Measurements from ENCODE around the gene XPR1. TPM values are rescaled to one million over a fixed set of nuclear protein-coding genes. Genes with fewer than 3 reads are reported as not detected.

The XPR1 gene
- total RNA-seq, 1 donor from 2014 or later: 62.1 TPM

DNA sequence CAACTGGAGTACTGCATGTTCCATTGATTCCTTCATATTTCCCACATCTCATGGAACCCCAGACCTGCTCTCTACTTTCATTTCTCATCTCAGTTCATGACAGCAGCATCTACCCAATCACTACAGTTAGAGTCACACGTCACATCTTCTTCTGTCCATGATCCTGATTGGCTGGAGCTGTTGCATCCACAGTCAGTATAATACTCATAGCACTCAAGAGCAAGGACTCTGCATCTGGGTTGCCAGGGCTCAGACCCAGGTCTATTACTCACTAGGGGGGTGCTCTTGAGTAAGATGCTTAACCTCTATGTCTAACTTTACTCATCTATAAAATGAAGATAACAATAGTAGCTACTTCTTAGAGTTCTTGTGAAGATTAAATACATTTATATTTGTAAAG, 4.4 kb upstream of the XPR1 start:
- H3K4me3 Mint-ChIP-seq (ENCODE audit: unreplicated experiment): no peak overlapping the region
- H3K27ac Mint-ChIP-seq (ENCODE audit: unreplicated experiment): no peak overlapping the region
- peaks cover 5% of the 10 kb centered on the region for H3K27me3 Mint-ChIP-seq (ENCODE audit: unreplicated experiment)
- peaks cover 5% of the 10 kb centered on the region for H3K4me1 Mint-ChIP-seq (ENCODE audit: low read depth, unreplicated experiment)
- no peak for DNase-seq
- peaks cover 7% of the 10 kb centered on the region for H3K9me3 Mint-ChIP-seq (ENCODE audit: unreplicated experiment)
- no peak for TF ChIP-seq CTCF (IDR thresholded peaks at IDR 0.05; ENCODE audit: partially characterized antibody, unreplicated experiment)
- H3K36me3 Mint-ChIP-seq (ENCODE audit: unreplicated experiment): no peaks in the 10 kb centered on the region

GRCh38 chr1:180628646-180629045, 3.2 kb upstream of the XPR1 start:
- Mint-ChIP-seq H3K4me1 (ENCODE audit: low read depth, unreplicated experiment) (peaks cover 5% of the 10 kb centered on the region), H3K4me3 (ENCODE audit: unreplicated experiment) (no peak overlapping the region), H3K36me3 (ENCODE audit: unreplicated experiment) (no peaks in the 10 kb centered on the region), H3K9me3 (ENCODE audit: unreplicated experiment) (peaks cover 7% of the 10 kb centered on the region), H3K27me3 (ENCODE audit: unreplicated experiment) (peaks cover 5% of the 10 kb centered on the region), H3K27ac (ENCODE audit: unreplicated experiment) (no peak overlapping the region)
- TF ChIP-seq CTCF (IDR thresholded peaks at IDR 0.05; ENCODE audit: partially characterized antibody, unreplicated experiment): no peak
- no peak for DNase-seq

GRCh38 chr1:180630408-180631193, 1.2 kb upstream of the XPR1 start:
- peak overlapping the region; percentile 48 for H3K27ac Mint-ChIP-seq (ENCODE audit: unreplicated experiment)
- no peaks in the 10 kb centered on the region for H3K36me3 Mint-ChIP-seq (ENCODE audit: unreplicated experiment)
- peaks cover 5% of the 10 kb centered on the region for H3K27me3 Mint-ChIP-seq (ENCODE audit: unreplicated experiment)
- H3K9me3 Mint-ChIP-seq (ENCODE audit: unreplicated experiment): peaks cover 5% of the 10 kb centered on the region
- no peak overlapping the region for H3K4me3 Mint-ChIP-seq (ENCODE audit: unreplicated experiment)
- H3K4me1 Mint-ChIP-seq (ENCODE audit: low read depth, unreplicated experiment): peaks cover 10% of the 10 kb centered on the region
- TF ChIP-seq CTCF (IDR thresholded peaks at IDR 0.05; ENCODE audit: partially characterized antibody, unreplicated experiment): no peak
- DNase-seq: no peak

DNA sequence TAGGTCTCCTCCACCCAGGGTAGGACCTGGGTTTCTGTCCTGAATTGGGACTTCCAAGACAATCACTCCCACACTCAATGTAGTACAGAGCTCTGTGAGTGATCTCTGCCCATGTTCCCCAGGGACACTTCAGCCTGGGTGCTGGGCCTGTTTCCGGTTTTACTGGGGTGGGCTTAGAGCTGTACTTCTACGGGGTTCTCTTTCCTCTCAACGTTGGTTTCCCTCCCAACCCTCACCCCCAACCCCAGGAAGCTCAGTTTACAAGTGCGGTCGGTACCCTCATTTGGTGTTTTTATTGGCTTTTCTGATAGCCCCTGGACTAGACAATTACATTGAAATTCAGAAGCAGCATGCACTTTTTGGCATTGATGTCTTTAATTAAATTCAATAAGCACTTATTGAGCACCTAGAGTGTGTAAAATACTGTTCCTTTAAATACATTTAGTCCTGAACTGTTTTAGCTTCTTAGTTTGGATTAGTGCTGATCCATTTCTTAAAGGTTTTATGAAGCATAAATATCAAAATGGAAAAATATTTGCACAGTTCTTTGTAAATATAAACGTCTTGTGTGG, 542 bp upstream of the XPR1 start:
- DNase-seq: no peak
- Mint-ChIP-seq H3K27ac (ENCODE audit: unreplicated experiment) (peak overlapping the region; percentile 89), H3K9me3 (ENCODE audit: unreplicated experiment) (peaks cover 5% of the 10 kb centered on the region), H3K4me1 (ENCODE audit: low read depth, unreplicated experiment) (peaks cover 11% of the 10 kb centered on the region), H3K27me3 (ENCODE audit: unreplicated experiment) (peaks cover 5% of the 10 kb centered on the region), H3K36me3 (ENCODE audit: unreplicated experiment) (no peaks in the 10 kb centered on the region), H3K4me3 (ENCODE audit: unreplicated experiment) (peak overlapping the region; percentile 81)
- no peak for TF ChIP-seq CTCF (IDR thresholded peaks at IDR 0.05; ENCODE audit: partially characterized antibody, unreplicated experiment)
